Smooth muscle cell (in vitro differentiated cells): ENCODE results near the gene FKBP5. TPM values are rescaled to one million over a fixed set of nuclear protein-coding genes. Genes with fewer than 3 reads are reported as not detected.

Experiments
- DNase-seq: peaks from one replicate; lab custom pipeline; 2025; ENCODE audit not compliant: unreplicated experiment; lab: John Stamatoyannopoulos, UW
- H2AFZ ChIP-seq: fragments of 200-600 bp; sonication (generic); 2 replicates; pipeline ENCODE4 v1.6.0; 2016; ENCODE audit warnings: antibody characterized with exemption, low read depth, mild to moderate bottlenecking
- H3F3A ChIP-seq: fragments of 200-600 bp; sonication (generic); 2 replicates; pipeline ENCODE4 v1.6.0; 2017; ENCODE audit warnings: antibody characterized with exemption, low read depth
- H3K27ac ChIP-seq: fragments of 200-600 bp; sonication (generic); 2 replicates; pipeline ENCODE4 v1.5.1; 2016; ENCODE audit warnings: low read depth, mild to moderate bottlenecking
- H3K27me3 ChIP-seq: fragments of 200-600 bp; sonication (generic); 2 replicates; pipeline ENCODE4 v1.6.1; 2016; ENCODE audit warnings: low read depth, mild to moderate bottlenecking
- H3K36me3 ChIP-seq: fragments of 200-600 bp; sonication (generic); 2 replicates; pipeline ENCODE4 v1.5.1; 2016; ENCODE audit warnings: low read depth
- H3K4me1 ChIP-seq: fragments of 200-600 bp; sonication (generic); 2 replicates; pipeline ENCODE4 v1.5.1; 2016; ENCODE audit warnings: low read depth
- H3K4me2 ChIP-seq: fragments of 200-600 bp; sonication (generic); 2 replicates; pipeline ENCODE4 v1.6.0; 2016; ENCODE audit warnings: mild to moderate bottlenecking
- H3K4me3 ChIP-seq: fragments of 200-600 bp; sonication (generic); 2 replicates; pipeline ENCODE4 v1.5.1; 2016; ENCODE audit warnings: mild to moderate bottlenecking
- H3K79me2 ChIP-seq: fragments of 200-600 bp; sonication (generic); 2 replicates; pipeline ENCODE4 v1.6.0; 2016; ENCODE audit warnings: low read depth, mild to moderate bottlenecking
- H3K9ac ChIP-seq: fragments of 200-600 bp; sonication (generic); 2 replicates; pipeline ENCODE4 v1.6.0; 2016; ENCODE audit warnings: low read depth
- H3K9me3 ChIP-seq: fragments of 200-600 bp; sonication (generic); replicated peaks from 2 replicates; pipeline ENCODE4 v1.5.1; 2016; ENCODE audit warnings: low read depth
- H4K20me1 ChIP-seq: fragments of 200-600 bp; sonication (generic); 2 replicates; pipeline ENCODE4 v1.6.0; 2016; ENCODE audit warnings: low read depth
- CTCF ChIP-seq: fragments of 200-600 bp; sonication (generic); IDR thresholded peaks from 2 replicates; pipeline ENCODE4 v1.5.1; 2017; ENCODE audit warnings: borderline replicate concordance, mild to moderate bottlenecking, antibody characterized with exemption; ENCODE audit not compliant: insufficient read depth, poor library complexity, severe bottlenecking
- WGBS: methylation state at CpG from one replicate; pipeline ENCODE4 v1.1.7; 2016; ENCODE audit warnings: low lambda C conversion rate; 5-methylcytosine and 5-hydroxymethylcytosine counted together
- polyA plus RNA-seq: library from polyadenylated mRNA; unstranded; fragments of >200 nt; fragmentation: Nextera tagmentation; extraction: Ambion mirVana; gene quantifications from 2 replicates; pipeline ENCODE4 v1.2.1, GENCODE V29; 2016
- total RNA-seq: library from RNA; depleted of rRNA; stranded (reverse); fragments of >200 nt; gene quantifications from 2 replicates; pipeline ENCODE4 v1.2.3, GENCODE V29; 2014

FKBP5 gene
- total and polyA plus RNA-seq, 2 experiments from 2014 or later = 0.85 to 3.8 TPM

GRCh38 chr6:35633579-35634089, 55.1 kb downstream of the FKBP5 start:
- H3K4me2 ChIP-seq = no peak overlapping the region
- no peaks in the 10 kb centered on the region for H3K79me2 ChIP-seq
- no peak for TF ChIP-seq CTCF
- no peaks in the 10 kb centered on the region for H3K36me3 ChIP-seq
- no peak overlapping the region for H2AFZ ChIP-seq
- no peaks in the 10 kb centered on the region for H3K9me3 ChIP-seq
- DNase-seq = no peak
- no peaks in the 10 kb centered on the region for H3K27me3 ChIP-seq
- no peak overlapping the region for H3K27ac ChIP-seq
- no peaks in the 10 kb centered on the region for H3K4me1 ChIP-seq
- no peaks in the 10 kb centered on the region for H4K20me1 ChIP-seq
- 91% methylated on average over 4 of the region's 4 CpGs for WGBS
- H3K4me3 ChIP-seq = no peak overlapping the region
- no peaks in the 10 kb centered on the region for H3F3A ChIP-seq
- H3K9ac ChIP-seq = no peak overlapping the region

- Histone ChIP-seq H2AFZ (no peak overlapping the region), H3K9me3 (no peaks in the 10 kb centered on the region), H3K9ac (no peak overlapping the region), H4K20me1 (no peaks in the 10 kb centered on the region), H3K27me3 (no peaks in the 10 kb centered on the region), H3K4me3 (no peak overlapping the region), H3K79me2 (no peaks in the 10 kb centered on the region), H3F3A (no peaks in the 10 kb centered on the region), H3K27ac (no peak overlapping the region), H3K36me3 (no peaks in the 10 kb centered on the region), H3K4me1 (no peaks in the 10 kb centered on the region), H3K4me2 (no peak overlapping the region)
- no peak for TF ChIP-seq CTCF
- no peak for DNase-seq
- 98% methylated on average over 7 of the region's 7 CpGs for WGBS
Measured at GRCh38 chr6:35629876-35630378, 58.8 kb downstream of the FKBP5 start.

- Histone ChIP-seq H4K20me1 (no peaks in the 10 kb centered on the region), H3K4me2 (no peak overlapping the region), H3F3A (no peaks in the 10 kb centered on the region), H3K36me3 (no peaks in the 10 kb centered on the region), H3K9ac (no peak overlapping the region), H3K4me3 (no peak overlapping the region), H3K4me1 (no peaks in the 10 kb centered on the region), H2AFZ (no peak overlapping the region), H3K27ac (no peak overlapping the region), H3K27me3 (no peaks in the 10 kb centered on the region), H3K79me2 (no peaks in the 10 kb centered on the region), H3K9me3 (no peaks in the 10 kb centered on the region)
- 89% methylated on average over 2 of the region's 2 CpGs for WGBS
- no peak for DNase-seq
- no peak for TF ChIP-seq CTCF
Measured at GRCh38 chr6:35626401-35626800, 62.3 kb downstream of the FKBP5 start.
